ENCODE data around the gene ACAN.
A peak's percentile ranks its signal among the peaks of the same experiment; 100 is the strongest.

ACAN gene

DNA sequence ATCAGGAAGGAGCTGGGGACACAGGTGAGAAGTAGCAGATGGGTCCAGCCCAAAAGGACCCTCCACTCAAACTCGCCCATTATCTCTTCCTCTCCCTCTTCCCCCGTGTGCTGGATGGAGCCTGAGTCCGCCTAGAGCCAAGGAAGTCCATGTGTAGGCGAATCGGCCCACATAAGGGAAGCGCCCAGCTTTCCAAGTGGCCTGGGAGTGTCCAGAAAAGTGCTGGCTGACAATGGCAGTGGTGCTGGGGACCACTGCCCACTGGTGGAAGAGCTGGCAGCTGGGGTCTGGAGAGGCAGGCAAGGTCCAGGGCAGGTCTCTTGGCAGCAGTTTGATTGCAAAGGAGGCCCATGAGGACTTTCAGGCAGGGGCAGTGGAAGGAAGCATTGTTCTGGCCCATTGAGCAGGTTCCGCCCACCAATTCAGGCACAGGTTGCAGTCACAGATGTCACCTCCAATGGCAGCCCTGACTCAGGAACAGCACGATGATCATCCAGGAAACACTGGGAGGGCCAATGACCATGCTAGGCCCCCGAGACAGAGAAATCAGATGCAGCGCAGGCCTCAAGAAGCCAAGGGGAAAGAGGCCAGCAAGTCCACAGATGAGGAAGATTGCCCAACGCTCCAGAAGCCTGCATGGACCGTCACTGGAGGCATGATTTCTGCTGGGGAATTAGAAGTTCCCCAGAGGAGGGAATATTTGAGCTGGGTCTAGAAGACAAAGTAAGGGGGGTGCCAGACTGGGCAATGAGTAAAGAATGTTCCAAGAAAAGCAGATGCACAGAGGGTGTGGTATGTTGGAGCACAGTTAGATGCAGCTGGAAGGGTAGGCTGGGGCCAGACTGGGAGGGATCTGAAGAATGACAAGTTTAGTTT is 107.0 kb downstream of the ACAN start:
- no peaks in the 10 kb centered on the region for H3F3A ChIP-seq (ENCODE audit: insufficient read depth, low read length)
- no peak overlapping the region for H2AFZ ChIP-seq (ENCODE audit: low read length)
- no peak overlapping the region for H3K4me3 ChIP-seq (ENCODE audit: low read length)
- H3K9me2 ChIP-seq (replicated peaks; ENCODE audit: insufficient read depth, low read length) = no peaks in the 10 kb centered on the region
- no peaks in the 10 kb centered on the region for H4K20me1 ChIP-seq (ENCODE audit: insufficient read depth, low read length)
- no peak overlapping the region for H3K9ac ChIP-seq (ENCODE audit: low read length)
- H3K79me2 ChIP-seq (ENCODE audit: low read length) = no peaks in the 10 kb centered on the region
- no peaks in the 10 kb centered on the region for H3K27me3 ChIP-seq (replicated peaks; ENCODE audit: insufficient read depth, low read length)
- TF ChIP-seq, protein P1, sequence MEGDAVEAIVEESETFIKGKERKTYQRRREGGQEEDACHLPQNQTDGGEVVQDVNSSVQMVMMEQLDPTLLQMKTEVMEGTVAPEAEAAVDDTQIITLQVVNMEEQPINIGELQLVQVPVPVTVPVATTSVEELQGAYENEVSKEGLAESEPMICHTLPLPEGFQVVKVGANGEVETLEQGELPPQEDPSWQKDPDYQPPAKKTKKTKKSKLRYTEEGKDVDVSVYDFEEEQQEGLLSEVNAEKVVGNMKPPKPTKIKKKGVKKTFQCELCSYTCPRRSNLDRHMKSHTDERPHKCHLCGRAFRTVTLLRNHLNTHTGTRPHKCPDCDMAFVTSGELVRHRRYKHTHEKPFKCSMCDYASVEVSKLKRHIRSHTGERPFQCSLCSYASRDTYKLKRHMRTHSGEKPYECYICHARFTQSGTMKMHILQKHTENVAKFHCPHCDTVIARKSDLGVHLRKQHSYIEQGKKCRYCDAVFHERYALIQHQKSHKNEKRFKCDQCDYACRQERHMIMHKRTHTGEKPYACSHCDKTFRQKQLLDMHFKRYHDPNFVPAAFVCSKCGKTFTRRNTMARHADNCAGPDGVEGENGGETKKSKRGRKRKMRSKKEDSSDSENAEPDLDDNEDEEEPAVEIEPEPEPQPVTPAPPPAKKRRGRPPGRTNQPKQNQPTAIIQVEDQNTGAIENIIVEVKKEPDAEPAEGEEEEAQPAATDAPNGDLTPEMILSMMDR (IDR thresholded peaks at IDR 0.05; ENCODE audit: low read length) = no peak
- TF ChIP-seq EZH2phosphoT487 (IDR thresholded peaks at IDR 0.05; ENCODE audit: low read length) (no peak), EZH2 (optimal IDR thresholded peaks at IDR 0.05; ENCODE audit: low read depth, low read length) (no peak)
- H3K27ac ChIP-seq (ENCODE audit: low read length) = no peak overlapping the region
- DNase-seq = no peak
- no peak overlapping the region for H3K4me2 ChIP-seq (ENCODE audit: low read depth, low read length)
- no peaks in the 10 kb centered on the region for H3K36me3 ChIP-seq (replicated peaks; ENCODE audit: insufficient read depth, low read length)
- H3K9me3 ChIP-seq (replicated peaks; ENCODE audit: insufficient read depth, low read length) = no peaks in the 10 kb centered on the region
- peaks cover 7% of the 10 kb centered on the region; the same call in 1 of the 2 replicates for H3K4me1 ChIP-seq (ENCODE audit: low read length)

DNA sequence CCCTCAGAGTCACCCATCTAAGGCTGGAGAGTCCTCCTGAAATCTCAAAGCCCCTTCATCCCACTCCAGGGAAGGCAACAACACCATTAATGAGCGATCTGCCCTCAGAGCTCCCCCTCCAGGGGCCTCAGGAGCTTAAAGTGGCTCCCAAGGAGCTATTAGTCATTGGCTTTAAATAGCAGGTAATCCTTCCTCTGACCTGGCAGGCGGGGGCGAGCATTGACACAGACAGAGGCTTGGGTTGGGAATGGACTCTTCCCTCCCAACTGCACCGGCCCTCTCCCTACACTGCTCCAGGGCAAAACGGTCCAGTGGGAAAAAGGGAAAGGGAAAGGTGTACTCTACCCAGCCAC is 108.5 kb downstream of the ACAN start:
- H3K9ac ChIP-seq (ENCODE audit: low read length) = no peak overlapping the region
- TF ChIP-seq EZH2phosphoT487 (IDR thresholded peaks at IDR 0.05; ENCODE audit: low read length) (no peak), EZH2 (optimal IDR thresholded peaks at IDR 0.05; ENCODE audit: low read depth, low read length) (no peak)
- TF ChIP-seq, protein P1 (IDR thresholded peaks at IDR 0.05; ENCODE audit: low read length) = no peak
- H3K79me2 ChIP-seq (ENCODE audit: low read length) = no peaks in the 10 kb centered on the region
- no peaks in the 10 kb centered on the region for H3K27me3 ChIP-seq (replicated peaks; ENCODE audit: insufficient read depth, low read length)
- no peaks in the 10 kb centered on the region for H3K36me3 ChIP-seq (replicated peaks; ENCODE audit: insufficient read depth, low read length)
- H3F3A ChIP-seq (ENCODE audit: insufficient read depth, low read length) = no peaks in the 10 kb centered on the region
- no peak overlapping the region for H3K4me2 ChIP-seq (ENCODE audit: low read depth, low read length)
- H2AFZ ChIP-seq (ENCODE audit: low read length) = no peak overlapping the region
- H3K4me3 ChIP-seq (ENCODE audit: low read length) = no peak overlapping the region
- H3K9me2 ChIP-seq (replicated peaks; ENCODE audit: insufficient read depth, low read length) = no peaks in the 10 kb centered on the region
- H3K27ac ChIP-seq (ENCODE audit: low read length) = no peak overlapping the region
- peaks cover 7% of the 10 kb centered on the region; the same call in 1 of the 2 replicates for H3K4me1 ChIP-seq (ENCODE audit: low read length)
- H4K20me1 ChIP-seq (ENCODE audit: insufficient read depth, low read length) = no peaks in the 10 kb centered on the region
- no peak for DNase-seq
- no peaks in the 10 kb centered on the region for H3K9me3 ChIP-seq (replicated peaks; ENCODE audit: insufficient read depth, low read length)

DNA sequence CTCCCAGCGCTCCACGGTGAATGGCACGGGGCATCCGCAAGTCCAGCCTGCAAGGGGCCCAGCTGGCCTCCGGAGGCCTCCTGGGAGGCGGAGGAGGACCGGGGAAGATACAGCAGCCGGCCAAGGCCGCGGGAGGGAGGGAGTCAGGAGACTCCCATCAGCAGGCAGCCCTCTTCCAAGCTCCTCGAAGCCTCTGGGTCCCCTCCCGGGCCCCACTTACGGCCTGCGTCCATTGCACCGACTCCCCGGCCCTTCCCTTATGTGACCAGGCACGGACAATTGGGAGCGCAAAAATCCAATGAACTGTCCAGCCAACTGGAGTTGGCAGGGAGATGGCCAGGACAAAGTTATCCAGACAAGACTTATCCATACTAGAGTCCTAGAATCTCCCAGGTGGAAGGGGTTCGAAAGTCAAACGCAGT is 109.3 kb downstream of the ACAN start:
- Histone ChIP-seq H3F3A (ENCODE audit: insufficient read depth, low read length) (no peaks in the 10 kb centered on the region), H3K36me3 (replicated peaks; ENCODE audit: insufficient read depth, low read length) (no peaks in the 10 kb centered on the region), H3K4me1 (ENCODE audit: low read length) (peaks cover 7% of the 10 kb centered on the region; the same call in 1 of the 2 replicates), H3K4me2 (ENCODE audit: low read depth, low read length) (peak overlapping the region; percentile 95), H3K9me2 (replicated peaks; ENCODE audit: insufficient read depth, low read length) (no peaks in the 10 kb centered on the region), H3K27me3 (replicated peaks; ENCODE audit: insufficient read depth, low read length) (no peaks in the 10 kb centered on the region), H3K79me2 (ENCODE audit: low read length) (no peaks in the 10 kb centered on the region), H3K9ac (ENCODE audit: low read length) (peak overlapping the region; percentile 70), H3K9me3 (replicated peaks; ENCODE audit: insufficient read depth, low read length) (no peaks in the 10 kb centered on the region), H3K27ac (ENCODE audit: low read length) (no peak overlapping the region), H3K4me3 (ENCODE audit: low read length) (peak overlapping the region; percentile 76), H2AFZ (ENCODE audit: low read length) (peak overlapping the region; percentile 93), H4K20me1 (ENCODE audit: insufficient read depth, low read length) (no peaks in the 10 kb centered on the region)
- TF ChIP-seq EZH2 (optimal IDR thresholded peaks at IDR 0.05; ENCODE audit: low read depth, low read length) (no peak), EZH2phosphoT487 (IDR thresholded peaks at IDR 0.05; ENCODE audit: low read length) (no peak)
- TF ChIP-seq, protein P1 (IDR thresholded peaks at IDR 0.05; ENCODE audit: low read length) = no peak
- no peak for DNase-seq

Data from MM.1S (cell line).